ENCODE results near the gene EPO. TPM values are rescaled to one million over a fixed set of nuclear protein-coding genes. Genes with fewer than 3 reads are reported as not detected.

The EPO gene
- total and polyA plus RNA-seq, 3 experiments from 2014 or later, result 0.22 TPM; not detected in 2

DNA sequence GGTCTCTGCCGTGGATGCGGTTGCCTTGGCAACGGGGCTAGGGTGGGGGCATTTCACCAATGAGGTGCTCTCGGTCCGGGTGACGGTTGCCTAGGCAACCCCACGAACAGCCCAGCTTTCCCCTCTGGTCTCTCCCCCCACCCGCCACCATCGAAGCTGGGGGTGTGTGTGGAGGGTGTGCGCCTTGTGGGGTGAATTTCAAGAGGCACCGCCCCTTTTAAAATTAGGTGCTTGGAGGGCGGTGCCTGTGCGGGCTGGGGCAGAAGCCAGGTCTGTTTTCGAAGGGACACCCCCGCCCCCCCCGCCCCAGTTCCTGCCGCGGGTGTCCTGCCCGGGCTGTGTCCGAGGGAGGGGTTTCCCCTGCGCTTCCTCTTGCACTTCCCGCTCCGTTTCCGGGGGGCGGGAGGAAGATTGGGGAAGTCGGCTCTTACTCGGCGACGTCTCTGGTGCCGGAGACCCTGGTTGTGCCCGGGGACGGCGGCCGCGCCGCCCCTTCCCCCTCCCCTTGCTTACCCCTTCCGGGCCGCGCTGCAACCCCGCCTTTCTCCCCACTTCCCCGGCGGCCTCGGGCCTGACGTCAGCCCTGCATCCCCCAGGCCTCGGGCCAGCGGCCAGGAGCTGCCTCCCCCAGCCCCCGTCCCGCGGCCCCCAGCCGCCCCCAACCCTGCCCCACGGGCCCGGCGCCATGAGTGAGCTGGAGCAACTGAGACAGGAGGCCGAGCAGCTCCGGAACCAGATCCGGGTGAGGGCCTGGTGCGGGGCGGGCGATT is 44.5 kb upstream of the EPO start:
- Histone ChIP-seq H3K27me3 (ENCODE audit: insufficient read depth, low read length, poor library complexity, severe bottlenecking) (no peaks in the 10 kb centered on the region), H3K9me3 (ENCODE audit: low read length) (no peaks in the 10 kb centered on the region), H3K4me3 (ENCODE audit: low read length) (peak overlapping the region; percentile 56), H3K36me3 (ENCODE audit: insufficient read depth, low read length) (peaks cover 28% of the 10 kb centered on the region), H3K4me1 (ENCODE audit: insufficient read depth, low read length) (peaks cover 23% of the 10 kb centered on the region), H3K27ac (ENCODE audit: low read depth, low read length) (peak overlapping the region; percentile 89)
- Mint-ChIP-seq H3K9me3 (peaks cover 0 to 1% (median 0%) of the 10 kb centered on the region in 5 donors), H3K4me3 (peak overlapping the region; percentile 88 to 98 (median 93)), H3K27me3 (peaks cover 0 to 6% of the 10 kb centered on the region in 2 donors), H3K27ac (peak overlapping the region; percentile 92 to 99 (median 94)), H3K36me3 (peaks cover 0 to 49% (median 0%) of the 10 kb centered on the region in 3 donors), H3K4me1 (peaks cover 20 to 41% (median 28%) of the 10 kb centered on the region in 3 donors)
- peak; percentile 89 to 98 (median 93) for DNase-seq
- ChIA-PET CTCF (interaction anchor here (1.4 to 8.8 kb wide), 4 partner anchors 17 to 176 kb away, joined by 3 to 91 read pairs (median 13); partner anchors contain the start of genes GIGYF1, POP7 and SLC12A9), POLR2A (interaction anchor here (0.6 to 3.3 kb wide), 8 partner anchors 14 to 247 kb away, joined by 3 to 14 read pairs (median 4); partner anchors contain the start of genes FBXO24, LRCH4, MOSPD3 and POP7)

GRCh38 chr7:100676501-100677306 is 43.6 kb upstream of the EPO start:
- peak overlapping the region; percentile 86 to 99 (median 92) for H3K27ac Mint-ChIP-seq
- H3K36me3 Mint-ChIP-seq, result peaks cover 0 to 54% (median 0%) of the 10 kb centered on the region in 3 donors
- Histone ChIP-seq H3K27me3 (ENCODE audit: insufficient read depth, low read length, poor library complexity, severe bottlenecking) (no peaks in the 10 kb centered on the region), H3K27ac (ENCODE audit: low read depth, low read length) (peak overlapping the region; percentile 89), H3K4me3 (ENCODE audit: low read length) (no peak overlapping the region), H3K9me3 (ENCODE audit: low read length) (no peaks in the 10 kb centered on the region), H3K36me3 (ENCODE audit: insufficient read depth, low read length) (peaks cover 28% of the 10 kb centered on the region), H3K4me1 (ENCODE audit: insufficient read depth, low read length) (peaks cover 29% of the 10 kb centered on the region)
- peak in 1 of 5 donors; percentile 58 for DNase-seq
- peaks cover 27 to 50% (median 33%) of the 10 kb centered on the region in 3 donors for H3K4me1 Mint-ChIP-seq
- H3K9me3 Mint-ChIP-seq, result peaks cover 0 to 1% (median 0%) of the 10 kb centered on the region in 5 donors
- ChIA-PET CTCF (interaction anchor here (0.8 to 8.8 kb wide), 4 partner anchors 16 to 175 kb away, joined by 3 to 91 read pairs (median 10); partner anchors contain the start of genes GIGYF1, POP7 and SLC12A9), POLR2A (interaction anchor here (0.5 to 3.3 kb wide), 8 partner anchors 13 to 248 kb away, joined by 3 to 14 read pairs (median 4); partner anchors contain the start of genes FBXO24, LRCH4, MOSPD3 and ZCWPW1)
- peak overlapping the region; percentile 76 to 98 (median 93) for H3K4me3 Mint-ChIP-seq
- H3K27me3 Mint-ChIP-seq, result peaks cover 0 to 6% of the 10 kb centered on the region in 2 donors

DNA sequence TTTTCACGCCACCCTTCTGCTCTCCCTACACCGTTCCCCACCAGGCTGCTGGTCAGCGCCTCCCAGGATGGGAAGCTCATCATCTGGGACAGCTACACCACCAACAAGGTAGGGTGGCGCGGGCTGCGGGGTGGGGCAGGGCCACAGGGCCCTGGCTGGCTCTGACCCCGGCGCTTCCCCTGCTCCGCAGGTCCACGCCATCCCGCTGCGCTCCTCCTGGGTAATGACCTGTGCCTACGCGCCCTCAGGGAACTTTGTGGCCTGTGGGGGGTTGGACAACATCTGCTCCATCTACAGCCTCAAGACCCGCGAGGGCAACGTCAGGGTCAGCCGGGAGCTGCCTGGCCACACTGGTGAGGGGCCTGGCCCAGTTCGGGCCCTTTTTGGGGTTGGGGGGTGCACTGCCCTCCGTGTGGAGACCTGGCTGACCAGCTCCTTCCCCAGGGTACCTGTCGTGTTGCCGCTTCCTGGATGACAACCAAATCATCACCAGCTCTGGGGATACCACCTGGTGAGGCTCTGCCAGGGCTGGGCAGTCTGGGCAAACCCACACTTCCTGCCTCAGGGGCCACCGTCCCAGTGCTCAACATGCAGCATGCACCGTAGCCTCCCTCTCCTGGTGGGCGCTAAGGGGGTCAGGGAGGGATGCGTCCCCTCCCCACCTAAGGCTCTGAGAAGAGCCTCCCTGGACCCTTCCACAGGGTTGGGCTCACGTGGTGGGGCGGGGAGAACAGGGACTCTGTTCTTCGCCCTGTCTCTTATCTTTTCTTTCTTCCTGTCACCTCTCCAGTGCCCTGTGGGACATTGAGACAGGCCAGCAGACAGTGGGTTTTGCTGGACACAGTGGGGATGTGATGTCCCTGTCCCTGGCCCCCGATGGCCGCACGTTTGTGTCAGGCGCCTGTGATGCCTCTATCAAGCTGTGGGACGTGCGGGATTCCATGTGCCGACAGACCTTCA is 42.7 kb upstream of the EPO start:
- Mint-ChIP-seq H3K27me3 (peaks cover 0 to 6% of the 10 kb centered on the region in 2 donors), H3K4me3 (peak overlapping the region; percentile 28 to 84 (median 67)), H3K36me3 (peaks cover 0 to 62% (median 0%) of the 10 kb centered on the region in 3 donors), H3K9me3 (peaks cover 0 to 1% (median 0%) of the 10 kb centered on the region in 5 donors), H3K4me1 (peaks cover 28 to 51% (median 33%) of the 10 kb centered on the region in 3 donors), H3K27ac (peak overlapping the region; percentile 63 to 99 (median 88))
- ChIA-PET CTCF (interaction anchor here (0.8 to 8.8 kb wide), 4 partner anchors 15 to 174 kb away, joined by 3 to 91 read pairs (median 10); partner anchors contain the start of genes GIGYF1, POP7 and SLC12A9), POLR2A (interaction anchor here (0.5 to 3.3 kb wide), 6 partner anchors 15 to 103 kb away, joined by 3 to 14 read pairs (median 4); partner anchors contain the start of genes FBXO24, LRCH4, MOSPD3 and PCOLCE)
- Histone ChIP-seq H3K4me1 (ENCODE audit: insufficient read depth, low read length) (peaks cover 31% of the 10 kb centered on the region), H3K9me3 (ENCODE audit: low read length) (no peaks in the 10 kb centered on the region), H3K36me3 (ENCODE audit: insufficient read depth, low read length) (peaks cover 28% of the 10 kb centered on the region), H3K27me3 (ENCODE audit: insufficient read depth, low read length, poor library complexity, severe bottlenecking) (no peaks in the 10 kb centered on the region), H3K27ac (ENCODE audit: low read depth, low read length) (no peak overlapping the region), H3K4me3 (ENCODE audit: low read length) (no peak overlapping the region)
- no peak for DNase-seq

- Histone ChIP-seq H3K4me1 (ENCODE audit: insufficient read depth, low read length) (peaks cover 24% of the 10 kb centered on the region), H3K36me3 (ENCODE audit: insufficient read depth, low read length) (peaks cover 28% of the 10 kb centered on the region), H3K27me3 (ENCODE audit: insufficient read depth, low read length, poor library complexity, severe bottlenecking) (no peaks in the 10 kb centered on the region), H3K9me3 (ENCODE audit: low read length) (no peaks in the 10 kb centered on the region), H3K27ac (ENCODE audit: low read depth, low read length) (no peak overlapping the region), H3K4me3 (ENCODE audit: low read length) (no peak overlapping the region)
- Mint-ChIP-seq H3K9me3 (peaks cover 0 to 1% (median 0%) of the 10 kb centered on the region in 5 donors), H3K4me3 (peak overlapping the region in 3 of 7 donors; percentile 34 to 83 (median 45)), H3K4me1 (peaks cover 29 to 46% (median 33%) of the 10 kb centered on the region in 3 donors), H3K36me3 (peaks cover 0 to 67% (median 0%) of the 10 kb centered on the region in 3 donors), H3K27ac (peak overlapping the region in 5 of 8 donors; percentile 29 to 82 (median 60)), H3K27me3 (peaks cover 0 to 6% of the 10 kb centered on the region in 2 donors)
- no peak for DNase-seq
- ChIA-PET POLR2A (interaction anchor here (1.0 to 1.7 kb wide), 2 partner anchors 14 to 76 kb away, joined by 4 to 5 read pairs; partner anchors contain the start of gene PCOLCE), CTCF (interaction anchor here (3.5 to 8.8 kb wide), 2 partner anchors 14 to 27 kb away, joined by 18 to 91 read pairs; partner anchors contain the start of genes GIGYF1 and POP7)
Measured at GRCh38 chr7:100678291-100678984, 41.8 kb upstream of the EPO start.

- H3K9me3 Mint-ChIP-seq, result peaks cover 0 to 1% (median 0%) of the 10 kb centered on the region in 5 donors
- peak overlapping the region in 6 of 8 donors; percentile 12 to 94 (median 68) for H3K27ac Mint-ChIP-seq
- H3K4me1 Mint-ChIP-seq, result peaks cover 29 to 46% (median 33%) of the 10 kb centered on the region in 3 donors
- no peak overlapping the region for H3K27ac ChIP-seq (ENCODE audit: low read depth, low read length)
- H3K27me3 ChIP-seq (ENCODE audit: insufficient read depth, low read length, poor library complexity, severe bottlenecking), result no peaks in the 10 kb centered on the region
- H3K36me3 ChIP-seq (ENCODE audit: insufficient read depth, low read length), result peaks cover 28% of the 10 kb centered on the region
- H3K36me3 Mint-ChIP-seq, result peaks cover 0 to 70% (median 0%) of the 10 kb centered on the region in 3 donors
- no peak overlapping the region for H3K4me3 Mint-ChIP-seq
- CTCF ChIA-PET, result interaction anchor here (0.7 to 8.8 kb wide), 4 partner anchors 13 to 115 kb away, joined by 3 to 91 read pairs (median 12); partner anchors contain the start of genes GIGYF1 and POP7
- H3K4me1 ChIP-seq (ENCODE audit: insufficient read depth, low read length), result peaks cover 24% of the 10 kb centered on the region
- POLR2A ChIA-PET, result interaction anchor here (0.6 to 2.0 kb wide), 5 partner anchors 10 to 681 kb away, joined by 3 to 12 read pairs (median 9); partner anchors contain the start of genes FBXO24 and LRCH4
- no peak overlapping the region for H3K4me3 ChIP-seq (ENCODE audit: low read length)
- peaks cover 0 to 2% of the 10 kb centered on the region in 2 donors for H3K27me3 Mint-ChIP-seq
- no peaks in the 10 kb centered on the region for H3K9me3 ChIP-seq (ENCODE audit: low read length)
- no peak for DNase-seq
Measured at GRCh38 chr7:100679129-100679926, 40.9 kb upstream of the EPO start.
